ENCODE data around the gene BMERB1. TPM values are rescaled to one million over a fixed set of nuclear protein-coding genes. Genes with fewer than 3 reads are reported as not detected.

Gene BMERB1
- polyA plus RNA-seq, 1 of the 3 experiments (the other 2 are of a cell fraction), result 33.9 TPM

- Histone ChIP-seq H3K27me3 (ENCODE audit: insufficient read depth) (no peaks in the 10 kb centered on the region), H3K9ac (no peak overlapping the region), H4K20me1 (ENCODE audit: insufficient read depth) (no peaks in the 10 kb centered on the region), H3K9me3 (peaks cover 17% of the 10 kb centered on the region), H3K4me2 (no peak overlapping the region), H3K4me1 (ENCODE audit: control insufficient read depth in 1 of 2, insufficient read depth in 2 of 2, low read depth in 1 of 2, low read length in 1 of 2) (peaks cover 2 to 6% of the 10 kb centered on the region in 2 experiments; a peak in 2 of 4 replicates), H3K79me2 (ENCODE audit: insufficient read depth) (no peaks in the 10 kb centered on the region), H3K36me3 (replicated peaks in 1 of 2; ENCODE audit: control insufficient read depth in 1 of 2, insufficient read depth in 2 of 2, low read length in 1 of 2) (peaks cover 9 to 56% of the 10 kb centered on the region in 2 experiments), H3K4me3 (ENCODE audit: low read depth in 2 of 2, low read length in 1 of 2) (no peak overlapping the region; a peak in 1 of 4 replicates), H3K27ac (ENCODE audit: low read depth in 2 of 2, low read length in 1 of 2) (no peak overlapping the region), H2AFZ (ENCODE audit: low read depth) (no peak overlapping the region), H3F3A (replicated peaks; ENCODE audit: insufficient read depth) (peaks cover 16% of the 10 kb centered on the region), H3K9me2 (no peaks in the 10 kb centered on the region)
- DNase-seq, result no peak
- TF ChIP-seq FOSL2 (IDR thresholded peaks at IDR 0.05; ENCODE audit: borderline replicate concordance, low read depth), result no peak
- ChIA-PET CTCF (interaction anchor here (1.1 to 1.4 kb wide), 2 partner anchors 13 to 236 kb away, joined by 3 to 4 read pairs; no protein-coding TSS in a partner anchor), POLR2A (no interaction called here)
- WGBS (ENCODE audit: low lambda C conversion rate), result 94% methylated on average over 9 of the region's 12 CpGs
Observed at GRCh38 chr16:15586716-15587115, 152.3 kb downstream of the BMERB1 start.

- TF ChIP-seq USF2 (IDR thresholded peaks at IDR 0.05; ENCODE audit: borderline replicate concordance, low read depth, low read length) (no peak), POLR2AphosphoS5 (IDR thresholded peaks at IDR 0.05; ENCODE audit: low read depth, low read length) (no peak), USF1 (IDR thresholded peaks at IDR 0.05; ENCODE audit: borderline replicate concordance, low read depth) (no peak), TAF1 (IDR thresholded peaks at IDR 0.05; ENCODE audit: borderline replicate concordance, low read depth, low read length) (no peak), IRF3 (IDR thresholded peaks at IDR 0.05; ENCODE audit: low read depth, low read length) (no peak), RFX5 (IDR thresholded peaks at IDR 0.05; ENCODE audit: low read length) (no peak), PBX3 (IDR thresholded peaks at IDR 0.05) (no peak), YY1 (IDR thresholded peaks at IDR 0.05; ENCODE audit: low read depth) (no peak), MXI1 (IDR thresholded peaks at IDR 0.05; ENCODE audit: low read depth, low read length) (no peak), GATA2 (CRISPR knock-in tag; IDR thresholded peaks at IDR 0.05) (no peak), FOXJ3 (CRISPR knock-in tag; IDR thresholded peaks at IDR 0.05) (no peak), RAD21 (IDR thresholded peaks at IDR 0.05; ENCODE audit: low read length) (no peak), SIN3A (IDR thresholded peaks at IDR 0.05; ENCODE audit: borderline replicate concordance, low read depth, low read length) (no peak), CTCF (IDR thresholded peaks at IDR 0.05) (no peak), ELF1 (IDR thresholded peaks at IDR 0.05) (no peak), EP300 (IDR thresholded peaks at IDR 0.05; ENCODE audit: borderline replicate concordance in 1 of 2, low read depth in 1 of 2, low read length in 1 of 2) (no peak), FOSL2 (IDR thresholded peaks at IDR 0.05; ENCODE audit: borderline replicate concordance, low read depth) (no peak), NRF1 (IDR thresholded peaks at IDR 0.05; ENCODE audit: low read depth, low read length) (no peak)
- 94% methylated on average over 16 of the region's 17 CpGs for WGBS (ENCODE audit: low lambda C conversion rate)
- POLR2A ChIA-PET, result interaction anchor here (0.6 kb wide), 1 partner anchor 152 kb away, joined by 3 read pairs; no protein-coding TSS in a partner anchor
- H3K4me2 ChIP-seq, result no peak overlapping the region
- no peaks in the 10 kb centered on the region for H3K27me3 ChIP-seq (ENCODE audit: insufficient read depth)
- H2AFZ ChIP-seq (ENCODE audit: low read depth), result no peak overlapping the region
- no peak for DNase-seq
- no peak overlapping the region for H3K4me3 ChIP-seq (ENCODE audit: low read depth in 2 of 2, low read length in 1 of 2)
- peaks cover 2 to 6% of the 10 kb centered on the region in 2 experiments; a peak in 2 of 4 replicates for H3K4me1 ChIP-seq (ENCODE audit: control insufficient read depth in 1 of 2, insufficient read depth in 2 of 2, low read depth in 1 of 2, low read length in 1 of 2)
- H3F3A ChIP-seq (replicated peaks; ENCODE audit: insufficient read depth), result peaks cover 16% of the 10 kb centered on the region
- H3K79me2 ChIP-seq (ENCODE audit: insufficient read depth), result no peaks in the 10 kb centered on the region
- CTCF ChIA-PET, result interaction anchor here (1.1 to 1.4 kb wide), 2 partner anchors 12 to 235 kb away, joined by 3 to 4 read pairs; no protein-coding TSS in a partner anchor
- peaks cover 17% of the 10 kb centered on the region for H3K9me3 ChIP-seq
- no peaks in the 10 kb centered on the region for H4K20me1 ChIP-seq (ENCODE audit: insufficient read depth)
- no peak overlapping the region for H3K27ac ChIP-seq (ENCODE audit: low read depth in 2 of 2, low read length in 1 of 2)
- peaks cover 8 to 56% of the 10 kb centered on the region in 2 experiments for H3K36me3 ChIP-seq (replicated peaks in 1 of 2; ENCODE audit: control insufficient read depth in 1 of 2, insufficient read depth in 2 of 2, low read length in 1 of 2)
- H3K9me2 ChIP-seq, result no peaks in the 10 kb centered on the region
- H3K9ac ChIP-seq, result no peak overlapping the region
Observed at GRCh38 chr16:15587152-15587825, 152.9 kb downstream of the BMERB1 start.
